Measurements from ENCODE around the gene ZNF560.

ZNF560 gene

DNA sequence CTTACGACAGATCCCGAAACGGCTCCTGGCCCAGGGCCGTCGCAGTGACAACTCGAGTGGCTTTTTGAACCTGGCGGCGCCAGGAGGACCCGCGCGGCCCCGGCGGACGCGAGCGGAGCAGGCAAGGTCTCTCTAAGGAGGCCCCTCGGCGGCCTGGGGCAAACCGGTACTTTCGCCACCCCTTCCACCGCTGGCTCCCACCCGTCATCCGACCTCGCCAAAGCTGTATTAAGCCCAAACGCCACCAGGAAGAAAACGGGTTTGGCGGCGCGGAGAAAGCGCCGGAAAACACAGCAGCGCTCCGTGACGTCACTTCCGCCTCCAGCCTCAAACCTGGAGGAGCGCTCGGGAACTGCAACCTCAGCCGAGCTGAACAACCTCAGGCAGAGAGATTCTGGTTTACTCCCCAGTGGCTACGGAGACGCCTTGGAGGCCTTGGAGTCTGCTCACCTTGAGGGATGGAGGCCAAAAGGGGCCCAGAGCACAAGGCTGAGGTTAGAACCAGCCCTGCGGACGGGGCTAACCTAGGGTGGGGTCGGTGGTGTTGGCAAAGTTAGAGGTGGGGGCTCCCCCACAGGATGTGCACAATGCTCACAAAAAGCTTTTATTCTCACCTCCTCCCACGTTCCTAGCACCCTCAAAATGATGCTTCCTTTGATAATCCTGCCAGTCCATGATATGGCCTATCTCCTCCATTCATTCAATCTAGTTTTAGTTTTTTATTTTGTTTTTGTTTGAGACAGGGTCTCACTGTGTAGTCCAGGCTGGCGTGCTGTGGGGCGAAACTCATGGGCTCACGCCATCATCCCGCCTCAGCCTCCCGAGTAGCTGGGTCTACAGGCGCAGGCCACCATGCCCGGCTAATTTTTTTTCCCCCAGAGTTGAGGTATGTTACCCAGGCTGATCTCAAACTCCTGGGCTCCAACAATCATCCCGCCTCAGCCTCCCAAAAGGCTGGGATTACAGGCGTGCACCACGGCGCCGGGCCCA is 62.8 kb downstream of the ZNF560 start, which contains the start of gene ZNF266:
Gene ZNF266, minus strand, starts transcription at position 295 of the 990 bp plus-strand sequence. CDS start 15,484 bp downstream, outside the sequence.
- peak; percentile 95 for DNase-seq

DNA sequence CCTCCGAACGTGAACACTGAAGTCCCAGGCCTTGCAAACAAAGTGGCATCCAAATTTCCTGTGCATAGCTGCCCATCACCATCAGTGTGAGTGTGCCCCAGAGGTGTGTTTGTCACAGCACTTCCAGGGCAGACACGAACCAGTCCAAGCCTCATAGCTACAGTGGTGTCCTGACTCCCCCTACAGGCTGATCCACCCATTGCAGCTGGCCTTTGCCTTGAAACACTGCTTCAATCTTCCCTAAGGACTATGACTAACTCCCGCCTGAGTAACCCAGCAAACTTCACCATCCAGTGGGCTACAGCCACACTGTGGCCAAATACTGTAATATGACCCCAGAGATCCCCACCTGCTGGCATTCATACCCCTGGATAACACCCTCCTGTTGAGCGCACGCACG is 66.9 kb downstream of the ZNF560 start:
- DNase-seq = peak; percentile 71

DNA sequence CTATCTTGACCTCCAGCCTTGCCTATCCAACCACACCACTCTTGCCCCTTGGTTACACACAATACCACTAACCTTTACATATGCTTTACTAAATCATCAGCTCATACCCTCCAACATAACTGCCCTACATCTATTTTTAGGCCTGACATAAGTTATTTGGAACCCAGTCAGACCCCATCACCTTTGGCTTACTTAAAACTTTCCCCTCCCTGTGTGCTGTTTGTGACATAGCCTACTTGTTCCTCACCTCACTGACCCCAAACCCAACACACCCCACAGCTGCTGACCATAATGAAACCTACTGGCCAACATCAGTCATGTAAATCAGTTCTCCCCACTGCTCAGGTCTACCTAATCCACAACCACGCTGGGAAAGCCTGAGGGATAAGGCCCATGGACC is 68.0 kb downstream of the ZNF560 start:
- no peak for DNase-seq

DNA sequence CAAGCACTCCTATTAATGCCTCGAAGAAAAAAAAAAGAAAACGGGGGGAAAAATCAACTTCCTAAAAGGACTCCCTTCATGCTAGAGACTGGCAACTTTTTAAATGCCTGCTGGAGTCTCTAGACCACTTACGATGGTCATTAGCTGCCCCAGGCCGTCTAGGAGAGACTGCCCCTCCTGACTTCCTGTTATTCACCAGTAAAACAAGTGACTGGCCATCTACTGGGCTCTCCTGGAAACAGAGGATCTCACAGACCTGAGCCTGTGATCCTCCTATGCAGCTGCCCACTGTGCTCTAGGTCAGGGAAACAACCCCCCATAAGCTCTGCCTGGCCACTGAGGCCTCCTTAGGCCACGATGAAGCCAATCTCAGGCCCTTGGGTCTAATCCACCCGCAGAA is 70.5 kb downstream of the ZNF560 start:
- no peak for DNase-seq
